Gastroesophageal sphincter (tissue), 4 donors: ENCODE measurements around the gene CTXND1. TPM values are rescaled to one million over a fixed set of nuclear protein-coding genes. Genes with fewer than 3 reads are reported as not detected.

Experiments
- ATAC-seq: fragments of 150-250 bp; one replicate; pipeline ENCODE4 v1.9.1; 2016; ENCODE audit warnings: mild to moderate bottlenecking, moderate library complexity
- H3K27ac ChIP-seq, 4 donors: fragments of 200-600 bp; sonication (generic) in 3 of 4; 1 replicate in 3 of 4; 2 replicates in 1 of 4; pipeline ENCODE4 v1.5.1; 2016 to 2019
- H3K27me3 ChIP-seq: fragments of 200-600 bp; sonication (generic); one replicate; pipeline ENCODE4 v1.5.1; 2019
- H3K36me3 ChIP-seq, 2 donors: fragments of 200-600 bp; sonication (generic); one replicate each; pipeline ENCODE4 v1.5.1; 2019; ENCODE audit warnings: control low read depth in 1 of 2
- H3K4me1 ChIP-seq, 3 donors: fragments of 200-600 bp; sonication (generic); 1 replicate in 2 of 3; 2 replicates in 1 of 3; pipeline ENCODE4 v1.5.1; 2016 to 2019; ENCODE audit warnings: control low read depth in 2 of 3
- H3K4me3 ChIP-seq, 2 donors: fragments of 200-600 bp; sonication (generic); one replicate each; pipeline ENCODE4 v1.5.1; 2019; ENCODE audit warnings: mild to moderate bottlenecking in 1 of 2, moderate library complexity in 1 of 2
- H3K9me3 ChIP-seq, 3 donors: fragments of 200-600 bp; sonication (generic); one replicate each; pipeline ENCODE4 v1.5.1; 2017 to 2019; ENCODE audit warnings: control low read depth in 2 of 3
- CTCF ChIP-seq, 4 experiments: fragments of 200-600 bp in 2 of 4; fragments of 450-650 bp in 2 of 4; sonication (generic) in 1 of 4; IDR thresholded peaks; one replicate each; pipeline ENCODE4 v1.5.1; 2017 to 2019; ENCODE audit warnings: antibody characterized with exemption in 4 of 4, mild to moderate bottlenecking in 2 of 4, moderate library complexity in 2 of 4
- EP300 ChIP-seq: sonication (generic); formaldehyde crosslinking; IDR thresholded peaks from one replicate; pipeline ENCODE4 v1.6.1; 2017; ENCODE audit warnings: antibody characterized with exemption, mild to moderate bottlenecking
- POLR2A ChIP-seq, 2 donors: fragments of 450-650 bp; IDR thresholded peaks; one replicate each; pipeline ENCODE4 v1.6.1; 2017; ENCODE audit warnings: antibody characterized with exemption in 2 of 2, mild to moderate bottlenecking in 2 of 2, moderate library complexity in 1 of 2
- POLR2AphosphoS5 ChIP-seq: sonication (generic); formaldehyde crosslinking; IDR thresholded peaks from one replicate; pipeline ENCODE4 v1.6.1; 2017; ENCODE audit warnings: antibody characterized with exemption
- WGBS, 2 donors: methylation state at CpG; one replicate each; pipeline ENCODE4 v1.1.5; 2018; ENCODE audit warnings: low coverage in 1 of 2; 5-methylcytosine and 5-hydroxymethylcytosine counted together
- total RNA-seq, 4 donors: library from RNA; depleted of rRNA; stranded (reverse); fragments of >200 nt; gene quantifications; one replicate each; pipeline ENCODE4 v1.1.0, GENCODE V29; 2016

CTXND1 gene
- total RNA-seq, 4 donors from 2014 or later, result 0.27 to 0.85 (median 0.75) TPM

DNA sequence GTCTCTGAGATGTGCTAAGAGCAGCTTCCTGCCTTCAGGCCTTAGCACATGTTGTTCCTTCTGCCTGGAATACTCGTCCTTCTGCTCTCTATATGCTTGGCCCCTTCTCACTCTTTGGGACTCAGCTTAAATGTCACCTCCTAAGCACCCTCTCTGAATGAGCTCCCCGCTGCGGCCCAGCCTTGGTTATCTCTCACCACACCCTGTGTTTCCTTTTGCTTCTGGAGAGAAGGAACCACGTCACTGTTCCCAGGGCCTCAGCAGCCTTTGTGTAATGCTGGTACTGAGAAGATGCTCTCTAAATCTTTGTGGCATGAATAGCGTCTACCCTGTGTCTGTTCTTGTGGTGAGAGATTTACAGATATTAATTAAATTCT, 97.0 kb downstream of the CTXND1 start:
- Histone ChIP-seq H3K36me3 (peaks cover 0 to 25% of the 10 kb centered on the region in 2 donors), H3K4me3 (no peak overlapping the region), H3K27me3 (no peaks in the 10 kb centered on the region), H3K9me3 (no peaks in the 10 kb centered on the region), H3K4me1 (peaks cover 0 to 30% (median 5%) of the 10 kb centered on the region in 3 donors), H3K27ac (peak overlapping the region in 1 of 4 donors; percentile 6)
- TF ChIP-seq EP300 (no peak), POLR2A (IDR thresholded peaks at IDR 0.05) (no peak), POLR2AphosphoS5 (no peak), CTCF (IDR thresholded peaks at IDR 0.05) (no peak)
- 81 to 82% methylated on average over 4 to 5 of the region's 5 CpGs for WGBS, 2 donors
- no peak for ATAC-seq

GRCh38 chr15:80154336-80154735, 97.7 kb downstream of the CTXND1 start:
- no peak overlapping the region for H3K27ac ChIP-seq
- H3K36me3 ChIP-seq, result peaks cover 0 to 18% of the 10 kb centered on the region in 2 donors
- 81% methylated on average over 2 to 4 of the region's 6 CpGs for WGBS, 2 donors
- TF ChIP-seq POLR2AphosphoS5, result no peak
- no peak for TF ChIP-seq CTCF (IDR thresholded peaks at IDR 0.05)
- no peak for TF ChIP-seq POLR2A (IDR thresholded peaks at IDR 0.05)
- TF ChIP-seq EP300, result no peak
- no peak overlapping the region for H3K4me3 ChIP-seq
- no peak for ATAC-seq
- no peaks in the 10 kb centered on the region for H3K27me3 ChIP-seq
- peaks cover 0 to 27% (median 5%) of the 10 kb centered on the region in 3 donors for H3K4me1 ChIP-seq
- H3K9me3 ChIP-seq, result no peaks in the 10 kb centered on the region

DNA sequence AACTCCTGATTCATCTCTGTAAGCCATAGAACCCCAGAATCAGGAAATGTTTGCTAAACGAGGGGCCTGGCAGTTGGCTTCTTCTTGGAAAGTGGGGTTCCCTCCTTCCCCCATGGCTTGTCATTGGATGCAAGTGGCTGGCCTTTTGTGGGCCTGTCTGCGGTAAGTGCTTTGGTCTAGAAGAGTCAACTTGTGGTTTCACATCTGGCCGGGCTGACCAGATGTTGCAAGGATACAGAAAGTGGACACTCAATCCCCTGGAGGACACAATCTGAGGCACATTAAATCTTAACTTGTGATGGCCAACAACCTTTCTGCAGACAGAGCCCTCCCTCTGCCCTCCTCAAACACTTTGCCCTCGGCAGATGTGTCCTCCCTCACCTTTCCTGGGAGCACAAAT, 98.1 kb downstream of the CTXND1 start:
- Histone ChIP-seq H3K4me1 (peaks cover 0 to 27% (median 5%) of the 10 kb centered on the region in 3 donors), H3K36me3 (peaks cover 0 to 14% of the 10 kb centered on the region in 2 donors), H3K4me3 (peak overlapping the region in 1 of 2 donors; percentile 76), H3K27me3 (no peaks in the 10 kb centered on the region), H3K9me3 (no peaks in the 10 kb centered on the region), H3K27ac (peak overlapping the region in 3 of 4 donors; percentile 89 to 94 (median 89))
- TF ChIP-seq POLR2AphosphoS5 (no peak), CTCF (IDR thresholded peaks at IDR 0.05) (no peak), POLR2A (IDR thresholded peaks at IDR 0.05) (no peak), EP300 (no peak)
- no peak for ATAC-seq
- 79 to 83% methylated on average over 3 of the region's 4 CpGs for WGBS, 2 donors

DNA sequence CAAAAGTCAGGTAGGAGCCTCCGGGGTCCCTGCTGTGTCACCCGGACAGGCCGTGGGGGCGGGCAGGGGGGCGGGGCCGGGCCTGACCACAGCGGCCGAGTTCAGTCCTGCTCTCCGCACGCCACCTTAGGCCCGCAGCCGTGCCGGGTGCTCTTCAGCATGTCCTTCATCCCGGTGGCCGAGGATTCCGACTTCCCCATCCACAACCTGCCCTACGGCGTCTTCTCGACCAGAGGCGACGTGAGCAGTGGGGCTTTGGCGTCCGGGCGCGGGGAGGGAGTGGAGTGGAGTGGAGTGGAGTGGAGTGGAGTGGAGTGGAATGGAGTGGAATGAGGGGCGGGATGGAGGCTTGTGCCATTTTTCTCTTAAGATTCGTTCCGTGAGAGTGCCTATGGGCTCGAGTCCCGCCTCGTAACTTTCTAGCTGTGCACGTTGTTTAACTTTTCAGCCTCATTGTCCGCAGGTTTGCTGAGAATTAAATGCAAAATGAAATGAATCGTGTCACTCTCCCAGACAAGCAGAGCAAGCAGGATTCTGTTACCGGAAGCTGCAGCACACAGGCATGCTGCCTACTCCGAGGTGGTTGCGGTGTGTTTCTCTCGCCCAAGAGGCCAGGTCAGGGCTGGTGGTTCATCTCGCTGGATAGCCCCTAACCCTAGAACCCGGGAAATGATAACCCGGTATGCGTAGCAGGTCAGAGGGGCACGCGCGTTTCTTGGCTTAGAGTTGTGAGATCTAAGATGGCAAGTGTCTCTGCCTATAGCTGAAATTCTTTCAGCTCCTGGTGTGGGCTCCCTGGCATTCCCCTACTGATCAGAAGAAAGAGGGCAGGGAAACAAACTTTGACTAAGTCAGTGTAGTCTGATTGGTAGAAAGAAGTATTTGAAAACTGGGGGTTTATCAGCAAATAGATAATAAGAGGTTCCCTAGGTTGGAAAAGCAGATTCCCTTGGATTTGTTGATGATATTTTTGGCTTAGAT, 98.8 kb downstream of the CTXND1 start, which contains the start of gene FAH:
Gene FAH (plus strand): TSS at position 104 of the 981 bp plus-strand sequence. CDS start 56 bp downstream, at position 160.
- TF ChIP-seq POLR2AphosphoS5, result no peak
- TF ChIP-seq POLR2A (IDR thresholded peaks at IDR 0.05), result peak in 1 of 2 donors; percentile 13
- peak in 1 of 4 experiments; percentile 11 for TF ChIP-seq CTCF (IDR thresholded peaks at IDR 0.05)
- no peak for TF ChIP-seq EP300
- peak; percentile 83 for ATAC-seq
- no peaks in the 10 kb centered on the region for H3K27me3 ChIP-seq
- peaks cover 0 to 27% (median 5%) of the 10 kb centered on the region in 3 donors for H3K4me1 ChIP-seq
- WGBS, 2 donors, result 4 to 7% methylated on average over 6 to 13 of the region's 45 CpGs
- H3K4me3 ChIP-seq, result peak within 1 kb of the TSS; percentile 76
- no peaks in the 10 kb centered on the region for H3K9me3 ChIP-seq
- H3K36me3 ChIP-seq, result peaks cover 0 to 7% of the 10 kb centered on the region in 2 donors
- peak within 1 kb of the TSS; percentile 54 to 94 (median 89) for H3K27ac ChIP-seq
